GM19099 (cell line): ENCODE data around the gene TCHH.

Source experiments
- POLR2A ChIP-seq: IDR thresholded peaks from 3 replicates; pipeline ENCODE4 v1.6.1; 2011; ENCODE audit warnings: low read depth; ENCODE audit not compliant: insufficient read length; ENCODE audit errors: extremely low read depth

The TCHH gene

GRCh38 chr1:152115344-152115743 lies at the start of gene TCHH:
TCHH (minus strand) TSS chr1:152115444; CDS start chr1:152114080, 1,364 bp downstream.
- TF ChIP-seq POLR2A: no peak

- TF ChIP-seq POLR2A: no peak
Measured at GRCh38 chr1:152164517-152165136, 49.4 kb upstream of the TCHH start.

GRCh38 chr1:152162792-152163463 lies 47.7 kb upstream of the TCHH start:
- no peak for TF ChIP-seq POLR2A

- no peak for TF ChIP-seq POLR2A
Measured at GRCh38 chr1:152160576-152160975, 45.3 kb upstream of the TCHH start.

GRCh38 chr1:152159144-152159543 lies 43.9 kb upstream of the TCHH start, which contains the start of gene RPTN:
RPTN (minus strand) TSS chr1:152159228; CDS start chr1:152157889, 1,339 bp downstream.
- TF ChIP-seq POLR2A: no peak

GRCh38 chr1:152153996-152154395 lies 38.8 kb upstream of the TCHH start:
- no peak for TF ChIP-seq POLR2A

- no peak for TF ChIP-seq POLR2A
Measured at GRCh38 chr1:152151646-152152045, 36.4 kb upstream of the TCHH start.

- TF ChIP-seq POLR2A: no peak
Measured at GRCh38 chr1:152148981-152149380, 33.7 kb upstream of the TCHH start.

- TF ChIP-seq POLR2A: no peak
Measured at GRCh38 chr1:152148051-152148450, 32.8 kb upstream of the TCHH start.

GRCh38 chr1:152145769-152146168 lies 30.5 kb upstream of the TCHH start:
- TF ChIP-seq POLR2A: no peak

GRCh38 chr1:152143150-152143887 lies 28.1 kb upstream of the TCHH start:
- no peak for TF ChIP-seq POLR2A

GRCh38 chr1:152141971-152142584 lies 26.8 kb upstream of the TCHH start:
- TF ChIP-seq POLR2A: no peak

GRCh38 chr1:152137215-152137614 lies 22.0 kb upstream of the TCHH start:
- TF ChIP-seq POLR2A: no peak

GRCh38 chr1:152130186-152130585 lies 14.9 kb upstream of the TCHH start:
- TF ChIP-seq POLR2A: no peak

- no peak for TF ChIP-seq POLR2A
Measured at GRCh38 chr1:152127673-152128072, 12.4 kb upstream of the TCHH start.
